ENCODE results near the gene PCCA. TPM values are rescaled to one million over a fixed set of nuclear protein-coding genes. Genes with fewer than 3 reads are reported as not detected.
"Not testable (repeated sequence)": the region's sequence is repeated elsewhere in the genome, so short reads cannot be mapped to it uniquely, and the experiment has no call there.

PCCA gene
- total and polyA plus RNA-seq, 7 donors = 18.0 to 45.6 (median 42.8) TPM

- no peaks in the 10 kb centered on the region for H3K9me3 ChIP-seq
- peaks cover 0 to 7% (median 2%) of the 10 kb centered on the region in 4 donors for H3K36me3 ChIP-seq
- DNase-seq = no peak
- H3K4me1 ChIP-seq = peaks cover 0 to 4% (median 0%) of the 10 kb centered on the region in 4 donors
- H3K4me3 ChIP-seq = no peak overlapping the region
- no peak overlapping the region for H3K27ac ChIP-seq
- TF ChIP-seq POLR2AphosphoS5 (IDR thresholded peaks at IDR 0.05) = no peak
- H3K27me3 ChIP-seq = no peaks in the 10 kb centered on the region
- WGBS, 2 donors = 90 to 95% methylated on average over 8 of the region's 8 CpGs
- intact Hi-C loops (cut with DNase I) = no loop called here
These were observed 435.1 kb downstream of the PCCA start for GRCh38 chr13:100523981-100524386.

GRCh38 chr13:100524688-100525087, 435.8 kb downstream of the PCCA start:
- WGBS, 2 donors = 94 to 95% methylated on average over 5 of the region's 5 CpGs
- H3K27me3 ChIP-seq; DNase-seq; H3K9me3 ChIP-seq; H3K4me1 ChIP-seq; intact Hi-C loops (cut with DNase I); H3K27ac ChIP-seq; H3K4me3 ChIP-seq: not testable (repeated sequence)
- H3K36me3 ChIP-seq = peaks cover 0 to 12% (median 2%) of the 10 kb centered on the region in 4 donors

GRCh38 chr13:100525453-100526317, 436.8 kb downstream of the PCCA start:
- no peaks in the 10 kb centered on the region for H3K27me3 ChIP-seq
- no peak overlapping the region for H3K4me3 ChIP-seq
- H3K36me3 ChIP-seq = peaks cover 0 to 19% (median 2%) of the 10 kb centered on the region in 4 donors
- no peak overlapping the region for H3K27ac ChIP-seq
- no peaks in the 10 kb centered on the region for H3K9me3 ChIP-seq
- peaks cover 0 to 4% (median 0%) of the 10 kb centered on the region in 4 donors for H3K4me1 ChIP-seq
- WGBS, 2 donors = 89% methylated on average over 17 of the region's 17 CpGs
- intact Hi-C loops (cut with DNase I) = no loop called here
- TF ChIP-seq EP300 (IDR thresholded peaks at IDR 0.05) (no peak), CTCF (IDR thresholded peaks at IDR 0.05) (no peak), POLR2AphosphoS5 (IDR thresholded peaks at IDR 0.05) (no peak), POLR2A (IDR thresholded peaks at IDR 0.05) (no peak)
- DNase-seq = peak; percentile 39

GRCh38 chr13:100526318-100527000, 437.6 kb downstream of the PCCA start:
- Histone ChIP-seq H3K4me3 (no peak overlapping the region), H3K27me3 (no peaks in the 10 kb centered on the region), H3K36me3 (peaks cover 0 to 19% (median 2%) of the 10 kb centered on the region in 4 donors), H3K27ac (no peak overlapping the region), H3K4me1 (peaks cover 0 to 4% (median 0%) of the 10 kb centered on the region in 4 donors), H3K9me3 (no peaks in the 10 kb centered on the region)
- intact Hi-C loops (cut with DNase I) = no loop called here
- WGBS, 2 donors = 93 to 95% methylated on average over 27 of the region's 27 CpGs
- DNase-seq = peak; percentile 28
- TF ChIP-seq CTCF (IDR thresholded peaks at IDR 0.05) (no peak), EP300 (IDR thresholded peaks at IDR 0.05) (no peak), POLR2A (IDR thresholded peaks at IDR 0.05) (no peak), POLR2AphosphoS5 (IDR thresholded peaks at IDR 0.05) (no peak)

GRCh38 chr13:100527644-100528043, 438.8 kb downstream of the PCCA start:
- intact Hi-C loops (cut with DNase I) = no loop called here
- no peaks in the 10 kb centered on the region for H3K27me3 ChIP-seq
- 94 to 97% methylated on average over 9 of the region's 9 CpGs for WGBS, 2 donors
- no peak overlapping the region for H3K27ac ChIP-seq
- TF ChIP-seq EP300 (IDR thresholded peaks at IDR 0.05) (no peak), POLR2A (IDR thresholded peaks at IDR 0.05) (no peak)
- H3K9me3 ChIP-seq = no peaks in the 10 kb centered on the region
- H3K4me1 ChIP-seq = peaks cover 0 to 4% (median 0%) of the 10 kb centered on the region in 4 donors
- H3K4me3 ChIP-seq = no peak overlapping the region
- DNase-seq = no peak
- H3K36me3 ChIP-seq = peaks cover 0 to 30% (median 2%) of the 10 kb centered on the region in 4 donors

- no peak overlapping the region for H3K4me3 ChIP-seq
- 95 to 97% methylated on average over 9 of the region's 9 CpGs for WGBS, 2 donors
- peaks cover 0 to 4% (median 0%) of the 10 kb centered on the region in 4 donors for H3K4me1 ChIP-seq
- H3K9me3 ChIP-seq = no peaks in the 10 kb centered on the region
- no peak overlapping the region for H3K27ac ChIP-seq
- intact Hi-C loops (cut with DNase I) = no loop called here
- H3K27me3 ChIP-seq = no peaks in the 10 kb centered on the region
- peaks cover 0 to 32% (median 2%) of the 10 kb centered on the region in 4 donors for H3K36me3 ChIP-seq
- DNase-seq = no peak
- TF ChIP-seq POLR2AphosphoS5 (IDR thresholded peaks at IDR 0.05) (no peak), CTCF (IDR thresholded peaks at IDR 0.05) (no peak), POLR2A (IDR thresholded peaks at IDR 0.05) (no peak), EP300 (IDR thresholded peaks at IDR 0.05) (no peak)
These were observed 439.5 kb downstream of the PCCA start for GRCh38 chr13:100528353-100528752.
